T-helper 2 cell (primary cell): ENCODE data around the gene PBX3.

Experiments
- DNase-seq, 5 experiments: peaks; one replicate each; pipeline versions ENCODE4 v3.0.0 to v3.0.0-alpha.2; 2012 to 2022

PBX3 gene

GRCh38 chr9:125959315-125959714, 212.1 kb downstream of the PBX3 start:
- DNase-seq, result no peak

- no peak for DNase-seq
Observed at GRCh38 chr9:125959951-125960619, 212.9 kb downstream of the PBX3 start.

DNA sequence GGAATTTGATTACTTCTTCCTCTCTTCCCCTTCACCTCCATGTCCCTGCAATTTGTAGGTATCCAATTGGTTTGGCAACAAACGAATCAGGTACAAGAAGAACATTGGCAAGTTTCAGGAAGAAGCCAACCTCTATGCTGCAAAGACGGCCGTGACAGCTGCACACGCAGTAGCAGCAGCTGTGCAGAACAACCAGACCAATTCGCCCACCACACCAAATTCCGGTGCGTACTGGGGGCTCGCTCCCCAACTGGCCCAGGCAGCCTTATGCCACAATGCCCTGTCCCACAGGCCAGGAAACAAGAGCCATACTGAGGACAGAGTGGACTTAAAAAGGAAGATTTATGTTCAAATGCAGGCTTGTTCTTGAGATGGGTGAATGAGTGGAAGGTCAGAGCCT, 213.5 kb downstream of the PBX3 start:
- no peak for DNase-seq

DNA sequence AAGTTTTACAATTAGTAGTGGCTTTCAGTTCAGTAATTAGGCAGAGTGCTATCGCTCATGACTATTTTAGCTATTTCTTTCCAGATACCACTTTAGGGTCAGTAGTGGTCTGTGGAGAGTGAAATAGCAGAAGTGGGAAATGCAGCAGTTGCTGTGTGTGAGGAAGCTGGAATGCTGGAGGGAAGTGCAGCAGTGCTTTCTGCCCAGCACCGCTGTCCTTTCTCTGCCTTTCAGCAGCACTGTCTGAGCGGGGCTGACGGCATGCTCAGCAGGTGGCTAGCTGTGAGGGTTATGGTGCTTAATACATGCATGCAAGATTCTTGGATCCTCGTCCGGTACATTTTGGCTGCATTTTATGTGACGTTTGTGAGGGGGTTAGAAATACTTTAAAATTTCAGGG, 213.9 kb downstream of the PBX3 start:
- DNase-seq, result no peak

DNA sequence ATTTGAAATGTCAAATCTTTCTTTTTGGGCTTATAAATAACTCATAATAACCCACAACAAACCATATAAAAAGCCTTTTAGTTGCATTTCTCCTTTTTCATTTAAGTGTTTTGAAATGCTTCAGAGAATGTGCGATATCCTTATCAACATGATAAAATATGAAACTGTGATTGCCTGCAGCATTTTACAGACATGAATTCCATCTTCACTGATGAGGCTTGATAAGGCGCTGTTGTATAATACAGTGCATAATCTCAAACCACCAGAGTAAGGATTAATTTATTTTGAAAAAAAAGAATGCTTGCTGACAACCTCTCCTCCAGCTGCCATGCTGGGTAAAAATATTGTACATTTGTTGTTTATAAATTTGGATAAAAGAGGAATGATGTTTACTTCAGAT, 216.8 kb downstream of the PBX3 start:
- DNase-seq, result peak in 1 of 5 experiments; percentile 30

- no peak for DNase-seq
Observed at GRCh38 chr9:125964702-125965225, 217.6 kb downstream of the PBX3 start.

DNA sequence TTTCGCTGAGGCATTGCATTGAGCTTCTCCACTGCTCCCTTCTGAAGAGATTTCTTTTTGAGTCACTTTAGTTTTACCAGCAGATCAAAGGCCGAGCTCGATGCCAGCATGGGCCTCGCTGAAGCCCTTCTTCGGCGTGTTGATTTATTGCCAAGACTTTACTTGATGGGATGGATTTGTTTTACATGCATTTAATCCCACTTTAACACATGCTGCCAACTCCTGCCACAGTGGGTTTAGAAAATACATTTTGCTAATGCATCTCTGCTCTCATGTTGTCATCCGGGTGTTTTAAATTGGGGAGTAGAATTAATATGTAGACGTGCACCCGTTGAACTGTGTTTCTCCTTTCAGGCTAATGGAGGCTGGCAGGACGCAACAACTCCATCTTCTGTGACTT, 218.3 kb downstream of the PBX3 start:
- DNase-seq, result no peak

GRCh38 chr9:125966466-125966865, 219.3 kb downstream of the PBX3 start:
- DNase-seq, result no peak

DNA sequence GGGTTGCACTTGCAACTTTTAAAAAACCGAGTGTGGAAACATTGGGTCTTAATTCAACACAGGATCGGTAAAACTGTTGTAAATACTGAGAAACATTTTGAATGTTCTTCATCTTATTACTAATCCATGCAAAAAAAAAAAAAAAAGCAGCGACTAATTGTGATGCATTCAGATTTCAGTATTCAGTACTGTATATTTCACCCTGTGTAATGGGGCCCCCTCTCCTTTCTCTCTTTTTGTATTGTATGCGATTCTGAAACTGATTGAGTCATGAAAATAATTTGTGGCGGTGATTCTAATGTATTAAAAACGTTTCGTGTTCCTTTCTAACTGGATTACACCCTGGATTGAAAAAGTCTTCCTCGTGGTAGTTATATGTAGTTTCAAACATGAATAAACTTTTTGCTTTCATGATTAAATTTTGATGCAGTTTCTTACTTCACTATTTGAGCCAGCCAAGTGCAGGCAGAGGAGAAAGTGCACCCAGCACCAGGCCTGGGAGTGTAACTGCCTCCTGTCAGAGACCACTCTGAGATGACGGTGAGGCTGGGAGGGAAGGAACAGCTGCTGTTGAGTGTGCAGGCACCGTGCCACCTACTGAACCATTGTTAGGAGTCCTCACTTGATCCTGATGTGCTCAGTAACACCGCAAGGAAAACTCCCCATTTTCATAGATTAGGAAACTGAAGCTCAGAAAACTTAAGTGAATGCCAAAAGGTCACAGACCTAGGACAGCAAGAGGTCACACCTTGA, 220.0 kb downstream of the PBX3 start:
- no peak for DNase-seq

DNA sequence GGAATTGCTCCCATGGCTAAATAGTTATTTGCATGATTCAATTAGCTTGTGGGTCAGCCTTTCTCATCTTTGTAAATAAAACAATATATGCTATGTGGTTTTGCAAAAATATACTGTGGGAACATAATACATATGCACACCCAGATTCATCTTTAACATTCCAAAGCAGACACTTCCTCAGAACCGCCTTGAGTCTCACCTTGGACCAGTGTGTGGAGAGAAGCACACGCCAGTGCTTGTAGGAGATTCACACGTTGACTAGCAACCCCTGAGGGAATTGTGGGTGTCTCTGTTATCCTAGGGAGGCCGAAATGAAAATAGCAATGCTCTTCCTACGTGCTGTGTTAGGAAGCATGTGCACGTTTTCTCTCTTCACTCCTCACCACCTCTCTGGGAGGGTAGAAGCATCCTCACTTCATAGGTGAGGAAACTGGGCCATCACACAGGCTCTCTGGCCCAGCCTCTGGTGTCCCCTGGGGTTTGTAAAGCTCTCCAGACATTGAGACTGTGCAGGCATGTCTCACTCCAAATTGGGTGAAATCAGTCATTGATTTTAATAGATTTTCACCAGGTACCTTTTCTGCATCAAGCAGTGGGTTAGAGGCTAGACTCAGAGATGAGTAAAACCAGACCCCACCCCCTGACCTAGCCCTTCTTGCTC, 221.7 kb downstream of the PBX3 start:
- no peak for DNase-seq

DNA sequence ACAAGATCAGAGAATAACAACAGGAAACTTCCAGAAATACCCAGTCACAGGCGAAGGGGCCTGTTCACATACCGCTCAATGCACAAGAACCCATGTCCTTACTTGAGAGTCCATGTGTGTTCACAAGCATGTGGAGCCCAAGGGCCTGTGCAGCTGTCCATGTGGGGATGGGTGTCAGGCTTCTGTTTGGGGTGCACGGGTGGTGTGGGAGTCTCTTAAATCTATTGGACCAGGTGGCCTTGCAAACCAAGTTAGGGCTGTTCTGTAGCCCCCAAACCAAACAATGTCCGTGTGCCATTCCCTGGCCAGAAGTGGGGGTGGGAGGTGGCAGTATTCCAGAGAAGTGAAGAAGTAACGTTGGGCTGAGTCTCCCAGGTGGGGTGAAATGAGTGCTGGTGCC, 222.3 kb downstream of the PBX3 start:
- DNase-seq, result no peak

GRCh38 chr9:125969868-125970267, 222.7 kb downstream of the PBX3 start:
- no peak for DNase-seq

DNA sequence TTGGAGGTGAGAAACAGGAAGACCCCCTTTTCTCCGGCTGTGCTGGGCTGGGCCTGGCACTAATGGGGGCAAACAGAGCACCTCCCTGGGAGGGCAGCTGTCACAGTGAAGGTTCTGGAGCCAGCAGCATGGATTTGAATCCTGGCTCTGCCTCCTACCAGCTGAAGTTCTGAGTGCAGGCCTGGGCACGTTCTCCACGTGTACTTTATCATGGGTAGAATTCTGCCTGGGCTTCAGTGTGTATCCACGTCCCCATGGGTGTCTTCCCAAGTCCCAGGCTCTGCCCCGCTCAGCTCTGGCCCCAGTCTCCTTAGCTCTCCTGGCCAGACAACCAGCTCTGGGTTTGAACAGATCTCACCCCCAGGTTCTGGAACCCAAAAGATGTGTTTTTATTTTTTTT, 223.2 kb downstream of the PBX3 start:
- no peak for DNase-seq

GRCh38 chr9:125971050-125971449, 223.9 kb downstream of the PBX3 start:
- no peak for DNase-seq

- DNase-seq, result no peak
Observed at GRCh38 chr9:125972012-125972729, 225.0 kb downstream of the PBX3 start.

DNA sequence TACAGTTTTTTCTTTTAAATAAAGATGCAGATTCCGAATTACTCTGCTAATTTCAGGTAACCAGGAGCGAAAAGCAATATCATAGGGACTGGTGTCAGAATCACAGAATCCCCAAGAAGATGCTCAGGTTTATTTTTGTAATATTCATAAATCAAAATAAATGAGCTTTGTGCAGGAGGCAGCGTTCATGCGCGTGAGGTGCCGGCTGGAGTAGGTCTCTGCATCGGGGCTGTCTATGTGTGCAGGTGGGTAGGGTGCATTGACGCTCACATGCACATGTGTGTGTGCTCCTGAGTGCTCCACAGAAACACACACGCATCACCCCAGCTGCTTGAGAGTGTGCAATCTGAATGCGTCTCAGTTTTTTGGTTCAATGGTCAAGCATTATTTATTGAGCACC, 226.4 kb downstream of the PBX3 start:
- DNase-seq, result no peak

DNA sequence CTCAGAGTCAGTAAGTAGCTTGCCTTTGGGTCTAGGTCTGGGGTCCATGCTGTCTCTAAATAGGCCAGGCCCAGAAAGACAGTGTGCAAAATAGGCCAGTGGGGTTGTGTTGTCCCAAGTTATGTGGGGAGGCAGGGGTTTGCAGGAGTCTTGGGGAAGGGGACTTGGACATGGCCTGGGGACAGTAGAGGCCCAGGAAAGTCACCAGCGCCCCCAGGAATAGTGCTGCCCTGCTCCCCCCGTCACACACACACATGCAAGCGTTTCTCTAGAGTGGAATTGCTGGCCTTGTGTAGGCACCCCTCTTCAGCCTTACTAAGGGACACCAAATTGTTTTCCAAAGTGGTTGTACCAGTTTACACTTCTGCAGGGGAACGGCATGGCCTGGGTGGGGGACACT, 227.5 kb downstream of the PBX3 start:
- no peak for DNase-seq

- no peak for DNase-seq
Observed at GRCh38 chr9:125977223-125977622, 230.1 kb downstream of the PBX3 start.

GRCh38 chr9:125979383-125979782, 232.2 kb downstream of the PBX3 start:
- no peak for DNase-seq

DNA sequence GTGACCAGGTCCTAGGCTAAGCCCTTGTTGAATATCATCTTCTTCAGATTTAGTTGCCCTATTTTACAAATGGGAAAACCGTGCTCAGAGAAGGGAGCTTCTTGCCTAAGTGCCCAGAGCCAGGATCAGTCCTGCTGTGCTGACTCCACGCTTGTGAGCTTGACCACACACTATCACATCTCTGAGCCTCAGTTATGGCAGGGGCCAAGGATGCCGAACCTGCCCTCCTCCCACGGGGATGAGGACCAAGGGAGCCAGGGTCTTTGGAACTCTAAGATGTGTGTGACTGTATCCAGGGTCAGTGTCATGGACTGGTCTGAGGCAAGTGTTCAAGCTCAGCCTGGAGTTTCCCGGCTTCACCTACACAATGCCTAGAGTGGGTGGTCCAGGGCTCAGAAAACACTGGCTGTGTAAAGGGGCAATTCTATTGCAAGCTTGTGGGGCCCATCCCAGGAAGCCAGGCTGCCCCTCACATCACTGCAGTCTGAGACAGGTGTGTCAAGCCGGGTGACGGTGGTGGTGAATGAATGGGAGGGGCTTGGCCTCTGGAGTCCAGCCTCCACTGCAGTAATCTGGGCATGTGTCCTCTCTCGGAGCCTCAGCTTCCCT, 235.7 kb downstream of the PBX3 start:
- no peak for DNase-seq

- no peak for DNase-seq
Observed at GRCh38 chr9:125983681-125984080, 236.5 kb downstream of the PBX3 start.

DNA sequence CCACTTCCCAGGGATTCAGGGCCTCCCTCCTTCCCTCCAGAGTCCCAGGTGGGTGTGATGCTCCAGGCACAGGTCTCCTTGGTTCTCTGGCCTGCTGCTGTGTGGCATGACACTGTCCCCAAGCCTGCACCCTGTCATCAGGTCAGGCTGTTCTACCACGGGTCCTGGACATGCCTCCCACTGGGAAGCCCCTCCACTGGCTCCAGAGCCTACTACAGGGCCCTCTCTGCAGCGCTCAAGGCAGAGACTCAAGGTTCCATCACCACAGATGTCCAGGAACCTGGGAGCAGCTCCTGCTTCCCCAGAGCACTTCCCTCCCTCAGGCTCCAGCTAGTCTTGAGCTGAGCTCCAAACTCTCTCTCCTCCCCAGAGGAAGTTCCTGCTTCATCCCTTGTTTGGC, 237.3 kb downstream of the PBX3 start:
- DNase-seq, result no peak
